ENCODE data around the gene MUC12.
"Not testable (repeated sequence)": the region's sequence is repeated elsewhere in the genome, so short reads cannot be mapped to it uniquely, and the experiment has no call there.

MUC12 gene, protein sequence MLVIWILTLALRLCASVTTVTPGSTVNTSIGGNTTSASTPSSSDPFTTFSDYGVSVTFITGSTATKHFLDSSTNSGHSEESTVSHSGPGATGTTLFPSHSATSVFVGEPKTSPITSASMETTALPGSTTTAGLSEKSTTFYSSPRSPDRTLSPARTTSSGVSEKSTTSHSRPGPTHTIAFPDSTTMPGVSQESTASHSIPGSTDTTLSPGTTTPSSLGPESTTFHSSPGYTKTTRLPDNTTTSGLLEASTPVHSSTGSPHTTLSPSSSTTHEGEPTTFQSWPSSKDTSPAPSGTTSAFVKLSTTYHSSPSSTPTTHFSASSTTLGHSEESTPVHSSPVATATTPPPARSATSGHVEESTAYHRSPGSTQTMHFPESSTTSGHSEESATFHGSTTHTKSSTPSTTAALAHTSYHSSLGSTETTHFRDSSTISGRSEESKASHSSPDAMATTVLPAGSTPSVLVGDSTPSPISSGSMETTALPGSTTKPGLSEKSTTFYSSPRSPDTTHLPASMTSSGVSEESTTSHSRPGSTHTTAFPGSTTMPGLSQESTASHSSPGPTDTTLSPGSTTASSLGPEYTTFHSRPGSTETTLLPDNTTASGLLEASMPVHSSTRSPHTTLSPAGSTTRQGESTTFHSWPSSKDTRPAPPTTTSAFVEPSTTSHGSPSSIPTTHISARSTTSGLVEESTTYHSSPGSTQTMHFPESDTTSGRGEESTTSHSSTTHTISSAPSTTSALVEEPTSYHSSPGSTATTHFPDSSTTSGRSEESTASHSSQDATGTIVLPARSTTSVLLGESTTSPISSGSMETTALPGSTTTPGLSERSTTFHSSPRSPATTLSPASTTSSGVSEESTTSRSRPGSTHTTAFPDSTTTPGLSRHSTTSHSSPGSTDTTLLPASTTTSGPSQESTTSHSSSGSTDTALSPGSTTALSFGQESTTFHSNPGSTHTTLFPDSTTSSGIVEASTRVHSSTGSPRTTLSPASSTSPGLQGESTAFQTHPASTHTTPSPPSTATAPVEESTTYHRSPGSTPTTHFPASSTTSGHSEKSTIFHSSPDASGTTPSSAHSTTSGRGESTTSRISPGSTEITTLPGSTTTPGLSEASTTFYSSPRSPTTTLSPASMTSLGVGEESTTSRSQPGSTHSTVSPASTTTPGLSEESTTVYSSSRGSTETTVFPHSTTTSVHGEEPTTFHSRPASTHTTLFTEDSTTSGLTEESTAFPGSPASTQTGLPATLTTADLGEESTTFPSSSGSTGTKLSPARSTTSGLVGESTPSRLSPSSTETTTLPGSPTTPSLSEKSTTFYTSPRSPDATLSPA (N-terminal part only)

DNA sequence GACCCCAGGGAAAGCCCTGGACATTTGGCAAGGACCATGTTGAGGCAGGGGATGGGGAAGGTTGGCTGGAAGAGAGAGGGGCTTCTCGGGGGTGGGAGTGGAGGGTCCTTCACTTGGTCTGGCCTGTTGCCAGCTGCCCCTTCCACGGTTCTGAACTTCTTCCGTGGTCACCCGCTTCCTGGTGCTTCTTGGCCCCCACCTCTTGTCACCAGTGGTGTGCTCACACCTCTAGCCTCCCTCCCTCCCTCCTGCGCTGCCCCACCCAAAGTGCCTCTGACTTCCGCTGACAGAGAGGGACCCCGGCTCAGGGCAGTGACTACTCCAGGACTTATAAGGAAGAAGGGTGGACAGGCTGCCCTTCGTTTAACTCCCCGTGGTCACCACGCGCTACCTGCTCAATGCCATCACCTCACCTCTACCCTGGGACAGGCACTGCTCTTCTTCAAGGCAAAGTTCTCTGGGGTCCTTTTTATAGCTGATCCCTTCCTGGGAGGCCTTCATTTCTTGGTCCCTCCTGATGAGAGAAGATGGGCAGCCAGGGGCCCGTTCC is at the start of gene MUC12:
TSS of gene MUC12 (plus strand) at position 500 of the 550 bp plus-strand sequence. CDS start 58 bp downstream, outside the sequence.
- DNase-seq (ENCODE audit: low read depth in 3 of 3), result no peak

DNA sequence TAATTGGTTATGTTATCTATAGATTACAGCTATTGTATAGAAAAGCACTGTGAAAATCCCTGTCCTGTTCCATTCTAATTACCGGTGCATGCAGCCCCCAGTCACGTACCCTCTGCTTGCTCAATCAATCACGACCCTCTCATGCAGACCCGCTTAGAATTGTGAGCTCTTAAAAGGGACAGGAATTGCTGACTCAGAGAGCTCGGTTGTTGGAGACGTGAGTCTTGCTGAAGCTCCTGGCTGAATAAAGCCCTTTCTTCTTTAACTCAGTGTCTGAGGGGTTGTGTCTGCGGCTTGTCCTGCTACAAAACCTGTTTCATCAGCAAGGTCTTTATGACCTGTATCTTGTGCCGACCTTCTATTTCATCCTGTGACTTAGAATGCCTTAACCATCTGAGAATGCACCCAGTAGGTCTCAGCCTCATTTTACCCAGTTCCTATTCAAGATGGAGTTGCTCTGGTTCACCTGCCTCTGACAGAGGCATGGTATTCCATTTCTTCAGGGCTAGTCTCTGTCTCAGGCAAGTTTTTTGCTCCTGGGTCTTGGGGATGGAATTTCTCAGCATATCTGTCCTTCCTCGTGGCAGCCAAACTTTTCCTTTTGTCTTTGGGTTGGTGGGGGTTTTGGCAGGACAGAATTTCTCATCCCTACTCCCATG is 49.5 kb upstream of the MUC12 start:
- not testable (repeated sequence) for DNase-seq (ENCODE audit: low read depth in 3 of 3)

DNA sequence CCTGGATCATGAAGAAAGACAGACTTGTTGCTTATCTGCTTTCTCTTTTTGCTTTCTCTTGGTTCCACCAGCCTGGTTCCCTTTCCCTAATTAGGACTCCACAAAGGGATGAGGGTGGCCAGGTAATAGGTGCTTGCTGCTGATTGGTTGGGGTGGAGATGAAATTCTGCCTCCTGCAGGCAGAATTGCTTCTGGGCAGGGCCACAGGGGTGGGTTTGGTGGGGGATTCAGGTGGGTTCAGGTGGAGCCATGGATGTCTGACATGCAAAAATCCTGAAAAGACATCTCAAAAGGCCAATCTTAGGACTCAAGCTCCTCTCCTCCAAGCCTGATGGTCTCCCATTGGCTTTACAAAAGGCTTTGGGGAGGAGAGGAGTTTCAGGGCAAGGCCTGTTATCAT is 48.3 kb upstream of the MUC12 start:
- DNase-seq (ENCODE audit: low read depth in 3 of 3), result no peak

DNA sequence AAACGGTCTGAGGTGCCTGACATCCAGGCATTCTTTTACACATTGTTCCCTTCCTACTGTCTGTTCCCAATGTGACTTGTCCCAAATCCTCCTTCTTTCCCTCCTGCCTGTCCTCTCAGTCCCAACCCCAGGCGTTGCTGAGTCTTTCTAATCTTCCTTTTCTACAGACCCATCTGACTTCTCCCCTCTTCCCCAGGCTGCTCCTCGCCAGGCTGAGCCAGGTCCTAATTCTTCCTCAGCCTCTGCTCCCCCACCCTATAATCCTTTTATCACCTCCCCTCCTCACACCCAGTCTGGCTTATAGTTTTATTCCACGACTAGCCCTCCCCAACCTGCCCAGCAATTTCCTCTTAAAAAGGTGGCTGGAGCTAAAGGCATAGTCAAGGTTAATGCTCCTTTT is 45.7 kb upstream of the MUC12 start:
- not testable (repeated sequence) for DNase-seq (ENCODE audit: low read depth in 3 of 3)

DNA sequence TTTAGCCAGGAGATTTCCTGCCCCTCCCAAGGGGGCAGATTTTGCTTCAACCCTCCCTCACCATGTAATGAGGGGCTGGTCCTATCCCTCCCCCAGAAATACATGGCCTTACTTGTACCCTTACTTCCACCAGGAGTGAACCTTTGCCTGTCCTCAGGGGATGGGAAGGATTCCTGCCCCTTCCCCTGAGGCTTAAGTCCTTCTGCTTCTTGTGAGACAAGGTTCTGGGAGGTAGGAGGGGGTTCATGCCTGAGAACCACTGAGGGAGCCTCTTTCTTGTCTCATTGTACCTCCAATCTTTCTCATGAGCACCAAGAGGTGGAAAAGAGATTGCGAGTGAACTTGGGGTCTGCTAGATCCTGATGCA is 39.6 kb upstream of the MUC12 start:
- DNase-seq (ENCODE audit: low read depth in 3 of 3), result no peak

DNA sequence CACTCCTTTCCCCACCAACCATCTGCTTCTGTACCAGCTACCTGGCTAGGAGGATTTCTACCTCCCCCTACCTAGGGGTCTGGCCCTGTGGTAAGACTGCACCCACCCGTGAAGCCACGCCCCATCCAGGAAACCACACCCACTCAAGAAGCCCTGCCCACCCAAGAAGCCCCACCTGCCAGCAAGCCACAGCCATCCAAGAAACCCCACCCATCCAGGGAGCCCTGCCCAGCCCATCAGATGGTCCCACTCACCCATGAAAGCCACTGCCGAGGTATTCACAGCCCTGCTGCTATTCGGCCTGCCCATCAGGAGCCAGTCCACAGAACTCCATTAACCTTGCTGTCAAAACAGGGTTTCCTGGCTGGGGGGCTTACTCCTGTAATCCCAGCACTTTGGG is 35.6 kb upstream of the MUC12 start:
- no peak for DNase-seq (ENCODE audit: low read depth in 3 of 3)

DNA sequence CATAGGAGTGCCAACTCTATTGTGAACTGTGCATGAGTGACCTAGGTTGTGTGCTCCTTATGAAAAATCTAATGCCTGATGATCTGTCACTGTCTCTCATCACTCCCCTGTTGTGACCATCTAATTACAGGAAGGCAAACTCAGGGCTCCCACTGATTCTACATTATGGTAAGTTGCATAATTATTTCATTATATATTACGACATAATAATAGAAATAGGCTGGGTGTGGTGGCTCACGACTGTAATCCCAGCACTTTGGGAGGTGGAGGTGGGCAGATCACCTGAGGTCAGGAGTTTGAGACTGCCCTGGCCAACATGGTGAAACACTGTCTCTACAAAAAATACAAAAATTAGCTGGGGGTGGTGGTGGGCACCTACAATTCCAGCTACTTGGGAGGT is 34.0 kb upstream of the MUC12 start:
- not testable (repeated sequence) for DNase-seq (ENCODE audit: low read depth in 3 of 3)

DNA sequence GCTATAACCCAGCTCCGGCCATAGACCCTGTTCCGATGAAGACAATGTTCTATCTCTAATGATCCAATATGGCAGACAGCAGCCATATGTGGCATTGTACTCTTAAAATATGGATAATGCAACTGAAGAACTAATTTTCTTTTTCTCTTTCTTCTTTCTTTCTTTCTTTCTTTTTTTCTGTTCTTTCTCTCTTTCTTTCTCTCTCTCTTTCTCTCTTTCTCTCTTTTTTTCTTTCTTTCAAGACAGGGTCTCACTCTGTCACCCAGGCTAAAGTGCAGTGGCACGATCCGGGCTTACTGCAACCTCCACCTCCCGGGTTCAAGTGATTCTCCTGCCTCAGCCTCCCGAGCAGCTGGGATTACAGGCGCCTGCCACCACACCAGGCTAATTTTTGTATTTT is 33.2 kb upstream of the MUC12 start:
- not testable (repeated sequence) for DNase-seq (ENCODE audit: low read depth in 3 of 3)

DNA sequence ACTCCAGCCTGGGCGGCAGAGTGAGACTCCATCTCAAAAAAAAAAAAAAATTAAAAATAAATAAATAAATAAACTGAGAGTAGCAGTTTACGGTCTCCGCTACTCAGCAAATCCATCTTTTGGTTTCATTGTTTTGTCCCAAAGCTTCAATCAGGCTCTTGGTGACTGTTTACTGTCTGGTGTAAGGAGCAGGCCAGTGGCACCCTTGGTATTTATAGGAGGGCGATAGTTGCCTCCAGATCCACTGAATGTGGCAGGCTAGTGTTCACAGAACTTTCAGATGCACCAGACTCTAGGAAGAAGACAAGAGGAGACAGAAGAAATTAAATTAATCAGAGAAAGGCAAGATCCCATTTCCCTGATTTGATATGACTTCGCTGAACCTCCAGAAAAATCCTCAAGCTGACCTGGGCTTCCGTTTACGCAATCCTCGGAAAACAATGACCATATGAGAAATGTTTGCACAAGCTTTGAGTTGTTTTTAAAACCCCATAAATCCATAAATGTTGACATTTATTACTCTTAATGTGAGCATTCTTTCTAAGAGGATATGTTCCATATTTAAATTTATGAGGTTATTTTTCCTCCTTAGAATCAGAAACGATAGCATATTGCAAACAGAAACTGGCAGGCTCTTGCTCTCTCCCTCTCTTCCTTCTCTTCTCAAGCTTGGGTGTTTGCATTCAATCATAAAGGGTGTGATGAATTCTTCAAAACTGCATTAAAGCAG is 27.2 kb upstream of the MUC12 start:
- no peak for DNase-seq (ENCODE audit: low read depth in 3 of 3)

DNA sequence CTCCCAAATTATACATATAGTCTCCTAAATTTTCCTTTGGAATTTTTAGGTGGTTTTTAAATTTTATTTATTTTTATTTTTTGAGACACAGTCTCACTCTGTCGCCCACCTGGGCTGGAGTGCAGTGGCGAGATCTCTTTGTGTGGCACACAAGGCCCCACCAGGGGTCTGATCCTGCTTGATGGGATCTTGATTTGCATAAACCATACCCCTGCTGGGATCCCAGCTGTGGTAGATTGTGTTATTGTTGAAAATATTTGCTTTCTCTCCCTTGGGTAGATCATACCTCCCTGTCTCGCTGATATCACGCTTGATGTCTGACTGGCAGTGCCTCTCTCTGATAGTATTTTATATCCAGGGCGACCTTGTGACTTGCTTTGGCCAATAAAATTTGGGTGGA is 25.7 kb upstream of the MUC12 start:
- DNase-seq (ENCODE audit: low read depth in 3 of 3), result no peak

DNA sequence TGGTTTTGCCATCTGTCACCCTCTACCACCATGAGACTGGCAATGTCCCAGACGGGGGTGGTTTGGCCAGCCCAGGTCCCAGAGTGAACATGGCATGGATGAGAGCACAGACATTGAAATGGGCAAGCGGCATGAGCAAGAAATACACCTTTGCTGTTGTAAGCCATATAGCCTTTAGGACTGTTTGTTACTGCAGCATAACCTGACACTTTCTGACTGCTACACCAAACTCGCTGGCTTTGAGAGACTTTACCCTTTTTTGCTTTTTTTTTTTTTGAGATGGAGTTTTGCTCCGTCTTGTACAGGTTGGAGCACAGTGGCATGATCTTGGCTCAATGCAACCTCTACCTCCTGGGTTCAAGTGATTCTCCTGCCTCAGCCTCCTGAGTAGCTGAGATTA is 25.2 kb upstream of the MUC12 start:
- no peak for DNase-seq (ENCODE audit: low read depth in 3 of 3)

DNA sequence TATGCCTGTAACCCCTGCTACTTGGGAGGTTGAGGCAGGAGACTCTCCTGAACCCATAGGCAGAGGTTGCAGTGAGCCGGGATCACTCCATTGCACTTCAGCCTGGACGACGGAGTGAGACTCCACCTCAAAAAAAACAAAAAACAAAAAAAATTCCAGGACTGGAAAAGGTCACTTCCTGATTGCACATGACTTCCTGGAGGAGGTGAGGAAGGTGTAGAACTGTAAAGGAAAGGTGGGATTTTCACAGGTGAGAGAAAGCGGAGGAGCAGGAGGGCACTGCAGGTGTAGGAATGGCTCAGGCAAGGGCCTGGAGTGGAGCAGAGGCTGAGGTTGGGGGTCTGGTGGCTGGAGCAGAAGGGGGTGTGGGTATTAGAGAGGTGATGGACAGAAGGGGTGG is 23.3 kb upstream of the MUC12 start:
- no peak for DNase-seq (ENCODE audit: low read depth in 3 of 3)

DNA sequence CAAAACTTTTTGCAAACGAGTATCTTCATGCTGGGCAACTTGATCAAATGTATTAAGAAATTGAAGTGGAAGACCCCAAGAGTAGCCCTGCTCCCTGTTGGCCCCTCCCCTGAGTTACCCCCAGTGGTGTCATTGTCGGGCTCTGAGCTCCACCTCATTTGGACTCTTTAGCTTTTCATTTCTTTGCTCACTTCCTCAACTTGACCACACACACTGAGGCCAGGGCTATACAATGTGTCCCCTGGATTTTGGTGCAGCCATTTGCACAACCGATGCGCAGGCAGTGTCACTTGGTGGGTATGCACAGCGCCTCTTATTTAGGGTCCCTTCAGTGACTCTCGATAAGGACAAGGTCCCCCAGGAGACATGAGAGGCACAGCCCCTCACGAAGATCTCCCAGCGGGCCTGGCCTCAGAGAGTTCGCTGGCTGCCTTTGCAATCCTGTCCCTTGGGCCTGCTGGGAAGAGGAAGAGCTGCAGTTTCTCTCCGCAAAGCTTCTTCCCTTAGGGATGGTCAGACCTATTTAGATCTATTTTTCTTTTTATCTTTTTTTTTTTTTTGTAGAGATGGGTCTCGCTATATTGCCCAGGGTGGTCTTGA is 22.5 kb upstream of the MUC12 start:
- DNase-seq (ENCODE audit: low read depth in 3 of 3), result no peak

DNA sequence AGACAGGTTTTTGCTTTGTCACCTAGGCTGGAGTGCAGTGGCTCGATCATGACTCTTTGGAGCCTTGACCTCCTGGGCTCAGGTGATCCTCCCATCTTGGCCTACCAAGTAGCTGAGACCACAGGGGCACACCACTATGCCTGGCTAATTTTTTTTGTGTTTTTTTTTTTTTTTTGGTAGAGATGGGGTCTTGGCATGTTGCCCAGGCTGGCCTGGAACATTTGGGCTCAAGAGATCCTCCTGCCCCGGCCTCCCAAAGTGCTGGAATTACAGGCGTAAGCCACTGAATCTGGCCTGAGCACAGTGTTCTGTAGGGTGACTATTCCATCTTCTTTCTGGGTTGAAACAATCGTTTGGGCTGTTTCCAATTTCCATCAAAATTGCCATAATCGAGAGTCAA is 21.6 kb upstream of the MUC12 start:
- no peak for DNase-seq (ENCODE audit: low read depth in 3 of 3)

DNA sequence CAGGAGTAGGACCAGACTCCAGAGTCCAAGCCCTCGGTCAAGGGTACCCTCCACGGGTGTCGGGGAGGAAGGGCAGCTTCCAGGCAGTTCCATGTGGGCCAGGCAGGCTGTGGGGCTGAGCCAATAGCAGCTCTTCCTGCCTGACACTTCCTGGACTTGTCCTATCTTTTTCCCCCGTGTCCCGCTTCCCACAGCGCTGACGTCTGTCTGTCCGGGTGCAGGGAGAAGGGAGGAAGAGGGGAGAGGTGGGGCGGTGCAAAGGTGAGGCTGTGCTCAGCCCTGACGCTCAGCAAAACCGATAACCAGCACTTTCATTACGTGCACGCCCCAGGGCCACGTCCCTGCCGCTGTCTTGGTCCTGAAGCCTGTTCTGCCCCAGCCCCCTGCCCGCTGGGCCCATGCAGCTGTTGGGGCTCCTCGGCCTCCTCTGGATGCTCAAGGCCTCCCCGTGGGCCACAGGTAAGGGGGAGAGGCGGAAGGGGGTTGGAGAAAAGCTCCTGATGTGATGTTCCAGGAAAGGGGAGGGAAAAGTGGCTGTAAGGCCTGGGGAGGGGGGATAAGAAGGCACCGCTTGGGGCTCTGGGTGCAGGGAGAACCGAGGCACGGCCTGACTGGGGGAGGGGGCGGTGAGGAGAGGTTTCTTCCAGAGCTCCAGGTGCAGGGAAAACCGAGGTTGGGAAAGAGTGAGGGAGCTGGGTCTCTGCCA is 20.0 kb upstream of the MUC12 start, which contains the start of gene MUC3A:
TSS of gene MUC3A (plus strand) at position 308 of the 706 bp plus-strand sequence. CDS start at position 399, 91 bp downstream.
- DNase-seq (ENCODE audit: low read depth in 3 of 3), result no peak

DNA sequence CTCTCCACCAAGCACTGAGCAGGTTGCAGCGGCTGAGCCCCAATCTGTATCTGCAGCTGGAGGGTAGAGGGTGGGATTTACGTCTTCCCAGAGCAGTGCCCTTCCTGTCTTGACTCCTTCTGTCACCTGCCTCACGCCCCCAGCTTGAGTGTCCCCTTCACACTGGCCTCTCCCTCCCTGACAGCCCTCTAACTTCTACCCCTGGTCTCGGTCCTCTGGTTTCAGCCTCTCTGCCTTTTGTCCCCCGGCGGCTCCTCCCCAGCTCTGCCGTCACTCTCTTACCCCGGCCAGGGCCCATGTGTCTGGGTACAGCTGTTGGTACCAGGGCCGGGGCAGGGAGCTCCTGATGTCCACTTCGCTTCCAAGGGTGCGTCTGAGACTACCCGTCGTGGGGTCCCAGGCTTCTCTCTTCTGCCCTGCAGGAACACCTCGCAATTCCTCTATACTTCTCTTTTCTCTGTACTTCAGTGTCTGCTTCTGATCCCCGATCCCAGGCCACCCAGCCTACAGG is 19.4 kb upstream of the MUC12 start:
- no peak for DNase-seq (ENCODE audit: low read depth in 3 of 3)

DNA sequence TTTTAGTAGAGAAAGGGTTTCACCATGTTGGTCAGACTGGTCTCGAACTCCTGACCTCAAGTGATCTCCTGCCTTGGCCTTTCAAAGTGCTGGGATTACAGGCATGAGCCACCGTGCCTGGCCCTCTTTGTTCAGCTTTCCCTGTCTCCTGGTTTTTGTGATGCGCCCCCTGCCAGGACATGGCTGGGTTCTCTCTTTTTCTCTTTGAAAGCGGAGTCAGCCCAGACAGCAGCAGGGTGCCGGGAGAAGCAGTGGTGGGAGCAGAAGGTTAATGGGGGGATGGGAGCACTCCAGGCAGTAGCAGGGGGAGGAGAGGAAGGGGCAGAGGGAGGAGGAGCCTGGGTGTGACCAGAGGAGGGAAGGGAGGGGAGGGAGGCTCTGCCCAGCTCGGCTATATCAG is 18.2 kb upstream of the MUC12 start:
- no peak for DNase-seq (ENCODE audit: low read depth in 3 of 3)

DNA sequence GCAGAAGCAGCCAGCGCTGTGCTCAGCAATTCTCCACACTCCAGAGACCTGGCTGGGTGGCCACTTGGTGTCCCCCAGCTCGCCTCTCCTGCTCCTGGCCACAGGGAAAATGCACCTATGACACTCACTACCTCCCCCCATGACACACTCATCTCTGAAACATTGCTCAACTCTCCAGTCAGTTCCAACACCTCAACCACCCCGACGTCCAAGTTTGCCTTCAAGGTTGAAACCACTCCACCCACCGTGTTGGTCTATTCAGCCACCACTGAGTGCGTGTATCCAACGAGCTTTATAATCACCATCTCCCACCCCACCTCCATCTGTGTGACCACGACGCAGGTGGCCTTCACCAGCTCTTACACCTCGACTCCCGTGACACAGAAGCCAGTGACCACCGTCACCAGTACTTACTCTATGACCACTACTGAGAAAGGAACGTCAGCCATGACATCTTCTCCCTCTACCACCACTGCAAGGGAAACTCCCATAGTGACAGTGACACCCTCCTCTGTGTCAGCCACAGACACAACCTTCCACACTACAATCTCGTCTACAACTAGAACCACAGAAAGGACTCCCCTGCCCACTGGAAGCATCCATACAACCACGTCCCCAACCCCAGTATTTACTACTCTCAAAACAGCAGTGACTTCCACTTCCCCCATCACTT is 17.3 kb upstream of the MUC12 start:
- no peak for DNase-seq (ENCODE audit: low read depth in 3 of 3)

DNA sequence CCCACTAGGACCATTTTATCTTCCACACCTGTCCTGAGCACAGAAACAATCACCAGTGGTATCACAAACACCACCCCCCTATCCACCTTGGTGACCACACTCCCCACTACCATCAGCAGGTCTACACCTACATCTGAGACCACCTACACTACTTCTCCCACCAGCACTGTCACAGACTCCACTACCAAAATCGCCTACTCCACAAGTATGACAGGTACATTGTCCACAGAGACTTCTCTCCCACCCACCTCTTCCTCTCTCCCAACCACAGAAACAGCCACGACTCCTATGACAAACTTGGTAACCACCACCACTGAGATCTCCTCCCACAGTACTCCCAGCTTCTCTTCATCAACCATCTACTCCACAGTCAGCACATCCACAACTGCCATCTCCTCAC is 16.7 kb upstream of the MUC12 start:
- DNase-seq (ENCODE audit: low read depth in 3 of 3), result no peak
